Kidney epithelial cell (primary cell): Measurements from ENCODE around the gene FAM72B. TPM values are rescaled to one million over a fixed set of nuclear protein-coding genes. Genes with fewer than 3 reads are reported as not detected.
"Not testable (repeated sequence)": the region's sequence is repeated elsewhere in the genome, so short reads cannot be mapped to it uniquely, and the experiment has no call there.

ENCODE experiments used
- DNase-seq: peaks from one replicate; pipeline ENCODE4 v3.0.0-alpha.2; 2010; ENCODE audit warnings: low read depth
- H3K27me3 ChIP-seq: 2 replicates; pipeline ENCODE4 v1.6.0; 2011; ENCODE audit warnings: low read length; ENCODE audit not compliant: control insufficient read depth, insufficient read depth
- H3K36me3 ChIP-seq: 2 replicates; pipeline ENCODE4 v1.5.1; 2011; ENCODE audit warnings: low read length; ENCODE audit not compliant: control insufficient read depth, insufficient read depth
- H3K4me3 ChIP-seq: 2 replicates; pipeline ENCODE4 v1.5.1; 2011; ENCODE audit warnings: low read depth, mild to moderate bottlenecking, control low read depth, low read length
- total RNA-seq: library from RNA; depleted of rRNA; stranded (reverse); fragments of >200 nt; gene quantifications from 2 replicates; pipeline ENCODE4 v1.2.3, GENCODE V29; 2015

FAM72B gene
- total RNA-seq, 1 donor from 2014 or later, result 1.5 TPM

- H3K36me3 ChIP-seq, DNase-seq, H3K4me3 ChIP-seq, H3K27me3 ChIP-seq: not testable (repeated sequence)
These were observed 35.5 kb downstream of the FAM72B start for GRCh38 chr1:121148489-121149190.

GRCh38 chr1:121140393-121140792 is 43.7 kb downstream of the FAM72B start:
- not testable (repeated sequence) for H3K36me3 ChIP-seq, H3K27me3 ChIP-seq, H3K4me3 ChIP-seq, DNase-seq

GRCh38 chr1:121131494-121131893 is 52.6 kb downstream of the FAM72B start:
- H3K27me3 ChIP-seq, H3K4me3 ChIP-seq, H3K36me3 ChIP-seq, DNase-seq: not testable (repeated sequence)

GRCh38 chr1:121118480-121118824 is 65.7 kb downstream of the FAM72B start:
- not testable (repeated sequence) for H3K27me3 ChIP-seq, H3K36me3 ChIP-seq, DNase-seq
- H3K4me3 ChIP-seq, result peak overlapping the region; percentile 45

Other genes with a start within 250 kb of the FAM72B start
- 11.6 and 15.7 TPM in 2 replicates for gene SRGAP2C, start 635 bp upstream of the FAM72B start, total RNA-seq